ENCODE results near the gene LRP1B. TPM values are rescaled to one million over a fixed set of nuclear protein-coding genes. Genes with fewer than 3 reads are reported as not detected.

LRP1B gene
- total and polyA plus RNA-seq, 4 donors, result 0.01 to 0.84 (median 0.17) TPM

GRCh38 chr2:141887363-141887762 is 243.5 kb downstream of the LRP1B start:
- WGBS, result 81% methylated on average over 3 of the region's 3 CpGs
- no peak for TF ChIP-seq JUND (IDR thresholded peaks at IDR 0.05)
- TF ChIP-seq, protein P1, sequence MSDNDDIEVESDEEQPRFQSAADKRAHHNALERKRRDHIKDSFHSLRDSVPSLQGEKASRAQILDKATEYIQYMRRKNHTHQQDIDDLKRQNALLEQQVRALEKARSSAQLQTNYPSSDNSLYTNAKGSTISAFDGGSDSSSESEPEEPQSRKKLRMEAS (IDR thresholded peaks at IDR 0.05), result no peak
- no peak for TF ChIP-seq FOXA2 (IDR thresholded peaks at IDR 0.05)
- TF ChIP-seq, protein P2, sequence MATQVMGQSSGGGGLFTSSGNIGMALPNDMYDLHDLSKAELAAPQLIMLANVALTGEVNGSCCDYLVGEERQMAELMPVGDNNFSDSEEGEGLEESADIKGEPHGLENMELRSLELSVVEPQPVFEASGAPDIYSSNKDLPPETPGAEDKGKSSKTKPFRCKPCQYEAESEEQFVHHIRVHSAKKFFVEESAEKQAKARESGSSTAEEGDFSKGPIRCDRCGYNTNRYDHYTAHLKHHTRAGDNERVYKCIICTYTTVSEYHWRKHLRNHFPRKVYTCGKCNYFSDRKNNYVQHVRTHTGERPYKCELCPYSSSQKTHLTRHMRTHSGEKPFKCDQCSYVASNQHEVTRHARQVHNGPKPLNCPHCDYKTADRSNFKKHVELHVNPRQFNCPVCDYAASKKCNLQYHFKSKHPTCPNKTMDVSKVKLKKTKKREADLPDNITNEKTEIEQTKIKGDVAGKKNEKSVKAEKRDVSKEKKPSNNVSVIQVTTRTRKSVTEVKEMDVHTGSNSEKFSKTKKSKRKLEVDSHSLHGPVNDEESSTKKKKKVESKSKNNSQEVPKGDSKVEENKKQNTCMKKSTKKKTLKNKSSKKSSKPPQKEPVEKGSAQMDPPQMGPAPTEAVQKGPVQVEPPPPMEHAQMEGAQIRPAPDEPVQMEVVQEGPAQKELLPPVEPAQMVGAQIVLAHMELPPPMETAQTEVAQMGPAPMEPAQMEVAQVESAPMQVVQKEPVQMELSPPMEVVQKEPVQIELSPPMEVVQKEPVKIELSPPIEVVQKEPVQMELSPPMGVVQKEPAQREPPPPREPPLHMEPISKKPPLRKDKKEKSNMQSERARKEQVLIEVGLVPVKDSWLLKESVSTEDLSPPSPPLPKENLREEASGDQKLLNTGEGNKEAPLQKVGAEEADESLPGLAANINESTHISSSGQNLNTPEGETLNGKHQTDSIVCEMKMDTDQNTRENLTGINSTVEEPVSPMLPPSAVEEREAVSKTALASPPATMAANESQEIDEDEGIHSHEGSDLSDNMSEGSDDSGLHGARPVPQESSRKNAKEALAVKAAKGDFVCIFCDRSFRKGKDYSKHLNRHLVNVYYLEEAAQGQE (IDR thresholded peaks at IDR 0.05), result no peak
- no peak for TF ChIP-seq ZBTB33 (IDR thresholded peaks at IDR 0.05)
- TF ChIP-seq HNF4A (conservative IDR thresholded peaks at IDR 0.05), result no peak
- TF ChIP-seq YY1 (IDR thresholded peaks at IDR 0.05), result no peak
- no peak for TF ChIP-seq HNF4G (IDR thresholded peaks at IDR 0.05)
- no peak overlapping the region for H3K4me3 ChIP-seq (ENCODE audit: low read depth in 1 of 3, low read length in 3 of 3)
- H3K27me3 ChIP-seq (ENCODE audit: control insufficient read depth in 4 of 4, insufficient read depth in 4 of 4, low read length in 3 of 4), result no peaks in the 10 kb centered on the region
- no peaks in the 10 kb centered on the region for H3K4me1 ChIP-seq (ENCODE audit: control insufficient read depth in 4 of 4, insufficient read depth in 4 of 4, low read length in 3 of 4)
- no peak overlapping the region for H3K9ac ChIP-seq (ENCODE audit: low read depth in 1 of 2, low read length in 2 of 2)
- DNase-seq (ENCODE audit: low spot score), result no peak
- H3K36me3 ChIP-seq (ENCODE audit: control insufficient read depth in 4 of 4, insufficient read depth in 3 of 4, low read depth in 1 of 4, low read length in 3 of 4), result no peaks in the 10 kb centered on the region
- H3K9me3 ChIP-seq (ENCODE audit: control insufficient read depth in 4 of 4, low read length in 3 of 4), result no peaks in the 10 kb centered on the region
- H3K27ac ChIP-seq (ENCODE audit: low read depth in 1 of 2, low read length in 2 of 2), result no peak overlapping the region

DNA sequence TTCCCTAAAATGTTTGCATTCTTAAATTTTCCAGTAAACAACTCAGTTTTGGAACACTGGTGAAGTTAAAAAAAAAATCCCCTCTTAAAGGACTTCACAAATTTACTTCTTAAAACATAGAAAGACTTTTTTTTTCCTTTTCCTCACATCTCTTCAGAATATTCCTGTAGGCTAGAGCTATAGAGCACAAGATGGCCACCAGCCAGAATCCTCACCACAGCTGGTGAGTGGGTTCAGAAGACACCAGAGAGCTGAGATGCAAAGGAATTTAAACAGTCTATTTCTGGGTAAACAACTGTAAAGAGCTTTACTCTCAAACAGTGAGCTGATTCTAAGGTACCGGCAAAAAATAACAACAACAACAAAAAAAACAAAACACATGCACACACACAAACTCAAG is 252.8 kb downstream of the LRP1B start:
- DNase-seq (ENCODE audit: low spot score), result no peak
- H3K4me1 ChIP-seq (ENCODE audit: control insufficient read depth in 4 of 4, insufficient read depth in 4 of 4, low read length in 3 of 4), result no peaks in the 10 kb centered on the region
- 91% methylated on average over 1 of the region's 1 CpG for WGBS
- H3K4me3 ChIP-seq (ENCODE audit: low read depth in 1 of 3, low read length in 3 of 3), result no peak overlapping the region
- no peaks in the 10 kb centered on the region for H3K27me3 ChIP-seq (ENCODE audit: control insufficient read depth in 4 of 4, insufficient read depth in 4 of 4, low read length in 3 of 4)
- no peak overlapping the region for H3K27ac ChIP-seq (ENCODE audit: low read depth in 1 of 2, low read length in 2 of 2)
- TF ChIP-seq TAF1 (conservative IDR thresholded peaks at IDR 0.05) (no peak), RXRA (IDR thresholded peaks at IDR 0.05) (no peak), YY1 (IDR thresholded peaks at IDR 0.05) (no peak)
- H3K36me3 ChIP-seq (ENCODE audit: control insufficient read depth in 4 of 4, insufficient read depth in 3 of 4, low read depth in 1 of 4, low read length in 3 of 4), result peaks cover 0 to 1% (median 0%) of the 10 kb centered on the region in 4 donors
- H3K9ac ChIP-seq (ENCODE audit: low read depth in 1 of 2, low read length in 2 of 2), result no peak overlapping the region
- no peaks in the 10 kb centered on the region for H3K9me3 ChIP-seq (ENCODE audit: control insufficient read depth in 4 of 4, low read length in 3 of 4)

- TF ChIP-seq GABPA (IDR thresholded peaks at IDR 0.05 in 1 of 2, conservative IDR thresholded peaks at IDR 0.05 in 1 of 2) (no peak), HNF4A (conservative IDR thresholded peaks at IDR 0.05) (no peak)
- TF ChIP-seq, protein P1 (IDR thresholded peaks at IDR 0.05), result no peak
- no peak overlapping the region for H3K9ac ChIP-seq (ENCODE audit: low read depth in 1 of 2, low read length in 2 of 2)
- H3K9me3 ChIP-seq (ENCODE audit: control insufficient read depth in 4 of 4, low read length in 3 of 4), result no peaks in the 10 kb centered on the region
- no peak overlapping the region for H3K4me3 ChIP-seq (ENCODE audit: low read depth in 1 of 3, low read length in 3 of 3)
- DNase-seq (ENCODE audit: low spot score), result no peak
- no peak overlapping the region for H3K27ac ChIP-seq (ENCODE audit: low read depth in 1 of 2, low read length in 2 of 2)
- no peaks in the 10 kb centered on the region for H3K4me1 ChIP-seq (ENCODE audit: control insufficient read depth in 4 of 4, insufficient read depth in 4 of 4, low read length in 3 of 4)
- WGBS, result 55% methylated on average over 3 of the region's 3 CpGs
- no peaks in the 10 kb centered on the region for H3K27me3 ChIP-seq (ENCODE audit: control insufficient read depth in 4 of 4, insufficient read depth in 4 of 4, low read length in 3 of 4)
- no peaks in the 10 kb centered on the region for H3K36me3 ChIP-seq (ENCODE audit: control insufficient read depth in 4 of 4, insufficient read depth in 3 of 4, low read depth in 1 of 4, low read length in 3 of 4)
These were observed 258.7 kb downstream of the LRP1B start for GRCh38 chr2:141871913-141872634.
